Measurements from ENCODE around the gene DCANP1.

The DCANP1 gene

GRCh38 chr5:135456238-135457099, 9.3 kb upstream of the DCANP1 start:
- no peak for DNase-seq

- no peak for DNase-seq
Measured at GRCh38 chr5:135455876-135456237, 8.7 kb upstream of the DCANP1 start.

- no peak for DNase-seq
Measured at GRCh38 chr5:135454946-135455345, 7.8 kb upstream of the DCANP1 start.

GRCh38 chr5:135453613-135454012, 6.5 kb upstream of the DCANP1 start:
- no peak for DNase-seq

- DNase-seq, result no peak
Measured at GRCh38 chr5:135452321-135453030, 5.3 kb upstream of the DCANP1 start, which contains the start of gene TIFAB. Gene TIFAB (minus strand): TSS chr5:135452351. CDS start chr5:135449939, 2,412 bp downstream.

GRCh38 chr5:135451581-135452320, 4.6 kb upstream of the DCANP1 start:
- no peak for DNase-seq

- DNase-seq, result no peak
Measured at GRCh38 chr5:135450952-135451351, 3.8 kb upstream of the DCANP1 start.

- no peak for DNase-seq
Measured at GRCh38 chr5:135450336-135450735, 3.2 kb upstream of the DCANP1 start.

- no peak for DNase-seq
Measured at GRCh38 chr5:135449644-135450043, 2.5 kb upstream of the DCANP1 start.

GRCh38 chr5:135448791-135449507, 1.8 kb upstream of the DCANP1 start:
- DNase-seq, result no peak

- no peak for DNase-seq
Measured at GRCh38 chr5:135448071-135448739, 1.1 kb upstream of the DCANP1 start.

- no peak for DNase-seq
Measured at GRCh38 chr5:135446615-135447014, 533 bp downstream of the DCANP1 start.

- DNase-seq, result no peak
Measured at GRCh38 chr5:135446206-135446605, 942 bp downstream of the DCANP1 start.

GRCh38 chr5:135445306-135445985, 1.7 kb downstream of the DCANP1 start:
- no peak for DNase-seq

GRCh38 chr5:135444881-135445280, 2.3 kb downstream of the DCANP1 start:
- DNase-seq, result no peak

- DNase-seq, result no peak
Measured at GRCh38 chr5:135444360-135444759, 2.8 kb downstream of the DCANP1 start.

GRCh38 chr5:135443161-135443960, 3.8 kb downstream of the DCANP1 start:
- DNase-seq, result no peak

- DNase-seq, result no peak
Measured at GRCh38 chr5:135442431-135443160, 4.6 kb downstream of the DCANP1 start.

- no peak for DNase-seq
Measured at GRCh38 chr5:135441919-135442318, 5.2 kb downstream of the DCANP1 start.

- DNase-seq, result no peak
Measured at GRCh38 chr5:135441350-135441831, 5.8 kb downstream of the DCANP1 start.
